HL-60/S4 (cell line): ENCODE measurements around the gene CLNK.
"Not testable (repeated sequence)": the region's sequence is repeated elsewhere in the genome, so short reads cannot be mapped to it uniquely, and the experiment has no call there.

Experiments used
- in situ Hi-C: fragments of 300-500 bp; cut with MboI; formaldehyde crosslinking; loops from 2 replicates; pipeline ENCODE4 v1.14.3; 2022; ENCODE audit warnings: low sequenced_read_pairs

Gene CLNK

GRCh38 chr4:10581022-10581421 is 103.5 kb downstream of the CLNK start:
- in situ Hi-C loops, result no loop called here

DNA sequence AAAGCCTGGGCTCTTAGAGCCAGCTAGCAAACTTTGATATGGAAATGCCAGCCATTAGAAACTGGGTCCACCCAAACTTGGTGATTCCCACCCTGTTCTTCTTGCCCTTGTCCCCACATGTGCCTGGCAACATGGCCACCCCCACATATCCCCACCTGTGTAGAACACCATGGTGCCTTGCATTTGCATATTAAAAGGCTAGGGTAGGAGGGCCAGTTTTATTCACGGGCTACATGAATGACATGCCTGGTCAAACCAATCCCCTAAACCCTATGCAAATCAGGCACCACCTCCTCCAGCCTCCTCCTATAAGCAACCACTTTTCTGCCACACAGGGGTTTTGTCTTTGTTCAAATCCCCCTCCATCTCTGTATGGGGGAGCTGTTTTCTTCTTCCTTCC is 104.9 kb downstream of the CLNK start:
- in situ Hi-C loops, result no loop called here

DNA sequence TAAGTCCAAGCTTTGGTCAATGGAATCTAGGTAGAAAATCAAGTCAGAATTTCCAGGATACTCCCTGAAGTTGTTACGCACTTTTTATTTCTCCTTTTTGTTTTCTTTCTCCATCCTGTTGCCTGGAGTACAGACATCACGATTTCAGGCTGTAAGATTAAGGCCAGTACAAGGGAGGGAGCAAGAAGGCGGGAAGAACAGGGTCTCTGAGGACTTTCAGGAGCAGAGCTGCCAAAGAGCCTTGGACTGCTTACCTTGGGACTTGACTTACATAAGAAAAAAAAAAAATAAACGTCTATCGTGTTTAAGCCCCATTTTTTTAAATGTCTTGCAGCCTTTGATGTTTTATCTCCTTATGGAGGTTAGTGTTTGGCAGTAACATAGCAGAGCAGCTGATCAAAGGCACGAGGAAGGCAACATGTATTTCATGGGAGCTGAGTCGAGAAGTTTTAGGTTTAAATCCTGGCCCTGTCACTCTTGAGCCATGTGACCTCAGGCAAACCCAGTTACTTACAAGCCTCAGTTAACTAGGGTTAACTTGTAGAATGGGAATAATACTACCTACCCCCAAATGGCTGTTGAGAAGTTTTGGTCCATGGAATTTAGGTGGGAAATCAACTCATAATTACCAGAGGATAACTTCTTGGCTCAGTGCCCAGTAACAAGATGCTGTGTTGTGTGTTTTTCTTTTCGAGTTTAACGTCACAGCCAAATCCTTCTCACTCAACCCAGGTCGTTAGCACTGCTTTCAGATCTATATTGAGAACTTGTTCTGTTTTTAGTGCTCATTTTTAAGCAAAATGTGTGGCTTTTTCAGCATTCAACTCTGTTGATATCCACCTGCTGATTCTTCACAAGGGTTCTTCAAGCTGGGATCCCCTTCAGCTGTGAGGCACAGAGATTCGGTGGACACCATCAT is 106.8 kb downstream of the CLNK start:
- in situ Hi-C loops, result no loop called here

- in situ Hi-C loops, result no loop called here
Observed at GRCh38 chr4:10577018-10577417, 107.5 kb downstream of the CLNK start.

DNA sequence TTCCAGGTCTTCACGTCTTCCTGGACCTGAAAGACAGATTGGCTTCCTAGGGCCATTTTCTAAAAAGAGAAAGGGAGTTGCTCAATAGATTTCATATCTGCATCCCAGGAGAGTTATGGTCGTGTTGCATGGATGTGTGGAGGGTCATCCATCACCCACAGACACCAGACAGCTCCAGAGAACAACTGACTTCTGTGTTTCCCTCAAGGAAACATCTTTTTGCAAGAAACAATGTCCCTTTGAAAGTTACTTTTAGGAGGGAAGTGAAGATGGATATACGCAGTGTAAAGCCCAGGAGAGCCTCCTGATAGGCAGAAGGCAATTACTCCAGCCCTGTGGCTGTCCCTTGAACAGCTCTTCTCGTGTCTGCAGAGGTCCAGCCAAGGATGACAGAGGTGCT is 108.3 kb downstream of the CLNK start:
- in situ Hi-C loops, result no loop called here

DNA sequence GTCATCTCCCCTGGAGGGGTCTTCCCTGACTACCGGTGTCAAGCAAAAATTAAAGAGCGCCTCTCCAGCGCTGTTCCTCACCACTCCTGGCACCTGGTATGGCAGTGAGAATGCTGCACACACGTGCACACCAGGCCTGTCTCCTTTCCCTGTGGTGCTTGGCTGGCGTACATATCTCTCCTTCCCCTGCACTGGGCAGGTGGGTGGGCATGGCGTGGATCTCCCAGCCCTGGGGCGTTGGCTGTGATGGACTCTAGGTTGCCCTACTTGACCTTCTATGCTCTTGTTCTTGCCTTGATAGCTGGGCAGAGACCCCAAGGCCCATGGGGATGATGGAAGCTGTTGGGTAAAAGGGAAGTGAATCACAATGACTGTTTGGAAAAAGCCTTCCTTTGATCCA is 109.2 kb downstream of the CLNK start:
- in situ Hi-C loops, result no loop called here

- in situ Hi-C loops, result not testable (repeated sequence)
Observed at GRCh38 chr4:10574553-10574952, 110.0 kb downstream of the CLNK start.

DNA sequence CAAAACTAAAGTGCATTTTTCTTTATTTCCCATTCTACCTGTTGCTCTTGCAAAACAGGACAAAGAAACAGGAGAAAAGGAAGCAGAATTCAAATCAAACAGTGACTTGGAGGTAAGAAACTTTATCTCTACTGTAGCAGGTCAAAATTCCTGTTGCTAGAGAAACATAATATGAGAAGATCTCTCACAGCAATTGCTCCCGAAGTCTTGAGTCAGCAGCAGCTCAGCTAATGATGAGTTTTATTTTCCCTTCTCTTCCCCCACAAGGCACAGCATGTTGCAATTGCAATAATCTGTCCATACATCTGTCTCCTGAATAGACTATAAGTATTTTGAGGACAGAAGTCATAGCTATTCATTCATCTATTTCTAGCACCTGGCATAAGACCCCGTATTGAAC is 112.7 kb downstream of the CLNK start:
- in situ Hi-C loops, result no loop called here

DNA sequence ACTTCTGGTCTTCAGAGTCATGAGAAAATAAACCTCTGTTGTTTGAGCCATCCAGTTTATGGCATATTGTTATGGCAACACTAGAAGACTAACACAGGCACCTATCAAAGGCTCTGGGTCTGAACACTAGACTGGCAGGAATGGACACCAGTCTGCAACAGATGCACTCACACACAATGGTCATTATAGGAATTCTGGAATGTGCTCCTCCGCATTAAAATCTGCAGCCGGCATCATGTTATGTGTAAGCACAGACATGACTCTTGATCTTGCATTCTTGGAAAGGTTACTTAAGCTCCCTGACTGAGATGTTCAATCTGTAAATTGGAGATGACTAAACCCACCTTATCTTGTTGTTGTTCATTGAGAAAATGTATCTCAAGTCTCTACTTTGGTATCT is 115.1 kb downstream of the CLNK start:
- in situ Hi-C loops, result no loop called here

GRCh38 chr4:10567766-10568165 is 116.8 kb downstream of the CLNK start:
- in situ Hi-C loops, result no loop called here

DNA sequence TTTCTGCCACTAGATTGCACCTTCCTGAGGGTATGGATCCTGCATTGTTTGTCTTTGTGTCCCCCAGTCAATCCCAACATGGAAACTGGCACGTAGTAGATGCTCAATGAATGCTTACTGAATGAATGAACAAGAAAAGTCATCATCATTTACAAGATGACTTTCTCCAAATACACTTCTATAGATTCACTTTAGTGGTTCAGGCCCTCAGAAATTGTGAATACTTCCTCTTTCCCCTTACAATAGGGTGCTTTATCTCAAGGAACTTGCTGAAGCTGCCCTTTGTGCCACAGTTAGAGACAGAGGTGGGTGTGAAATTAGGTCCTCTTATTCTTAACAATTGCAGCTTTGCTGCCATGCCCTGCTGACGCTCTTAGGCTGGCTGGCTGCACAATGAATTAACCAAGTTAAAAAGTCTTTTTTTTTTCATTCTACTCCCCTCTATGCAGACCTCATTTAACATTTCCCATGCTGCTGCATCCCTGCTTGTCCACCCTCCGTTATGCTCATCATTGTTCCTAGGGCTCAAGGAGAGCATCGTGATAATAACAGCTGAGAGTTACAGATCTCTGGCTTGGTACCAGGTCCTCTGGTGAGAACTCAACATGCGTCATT is 119.3 kb downstream of the CLNK start:
- in situ Hi-C loops, result no loop called here

- in situ Hi-C loops, result no loop called here
Observed at GRCh38 chr4:10554694-10555093, 129.9 kb downstream of the CLNK start.

DNA sequence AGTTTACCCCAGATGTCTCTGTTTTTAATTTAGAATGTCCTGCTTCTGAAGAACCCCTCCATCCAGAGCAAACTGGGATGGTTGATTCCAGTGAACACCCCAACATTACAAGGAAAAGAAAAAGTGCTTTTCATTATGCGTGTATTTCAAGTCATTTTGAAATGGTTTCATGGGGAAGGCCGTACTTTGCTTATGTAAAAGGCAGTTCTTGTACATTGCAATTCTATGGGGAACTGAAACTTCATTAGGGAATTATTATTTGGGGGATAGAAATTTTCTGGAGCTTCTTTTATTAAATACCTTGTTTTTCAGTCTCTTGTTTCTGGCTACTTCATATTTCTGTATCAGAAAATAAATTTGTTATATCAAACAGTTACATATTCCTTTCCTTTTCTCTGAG is 130.4 kb downstream of the CLNK start:
- in situ Hi-C loops, result no loop called here

DNA sequence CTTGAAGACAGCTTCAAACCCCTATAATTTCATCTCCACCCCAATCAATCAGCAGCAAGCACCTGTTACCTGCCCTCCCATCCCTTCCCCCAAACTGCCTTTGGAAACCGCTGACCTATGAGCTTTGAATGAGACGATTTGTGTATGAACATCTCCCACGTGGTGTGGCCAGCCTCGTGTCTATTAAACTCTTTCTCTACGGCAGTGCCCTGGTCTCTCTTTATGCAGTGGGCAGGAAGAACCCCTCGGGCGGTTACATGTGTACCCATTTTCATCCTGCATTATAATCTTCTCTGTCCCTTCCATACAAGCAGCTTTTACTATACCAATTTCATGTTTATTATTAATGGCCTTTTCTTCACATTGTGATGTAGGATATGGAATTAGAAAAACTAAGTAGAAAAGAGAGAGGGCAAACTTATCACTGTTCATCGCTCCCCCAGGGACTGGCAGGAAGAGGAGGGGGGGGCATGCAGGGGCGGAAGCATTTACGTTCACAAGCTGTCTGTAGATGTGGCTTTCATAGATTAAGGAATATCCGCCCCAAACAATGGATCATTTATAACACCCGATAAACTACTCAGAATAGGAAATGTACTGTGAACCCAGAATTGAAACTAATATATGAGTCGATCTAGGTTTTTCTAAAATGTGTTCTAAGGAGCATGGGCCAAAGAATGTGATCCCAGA is 131.8 kb downstream of the CLNK start:
- in situ Hi-C loops, result no loop called here

GRCh38 chr4:10535912-10536311 is 148.7 kb downstream of the CLNK start:
- in situ Hi-C loops, result loop anchor here (25.0 kb wide), 1 partner anchor 374 kb away; no protein-coding TSS in a partner anchor

GRCh38 chr4:10534820-10535219 is 149.7 kb downstream of the CLNK start:
- in situ Hi-C loops, result loop anchor here (25.0 kb wide), 1 partner anchor 373 kb away; no protein-coding TSS in a partner anchor

DNA sequence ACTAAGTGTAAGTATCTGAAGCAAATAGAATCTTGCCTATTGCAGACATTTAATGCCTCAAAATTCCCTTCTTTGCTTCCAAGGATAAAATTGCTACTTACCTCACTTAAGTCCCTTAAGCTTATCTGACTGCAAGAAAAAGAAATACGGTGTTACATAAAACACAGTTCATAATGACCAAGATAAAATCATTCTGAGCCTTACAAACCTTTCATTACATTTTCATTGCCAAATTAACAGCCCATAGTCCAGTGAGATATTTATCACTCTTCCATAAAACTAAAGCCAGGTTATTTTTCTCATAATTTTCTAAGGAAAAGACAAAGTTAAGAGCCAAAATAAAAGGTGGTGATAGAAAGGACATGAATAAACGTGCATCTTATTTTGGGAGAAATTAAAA is 152.4 kb downstream of the CLNK start:
- in situ Hi-C loops, result loop anchor here (25.0 kb wide), 1 partner anchor 370 kb away; no protein-coding TSS in a partner anchor

DNA sequence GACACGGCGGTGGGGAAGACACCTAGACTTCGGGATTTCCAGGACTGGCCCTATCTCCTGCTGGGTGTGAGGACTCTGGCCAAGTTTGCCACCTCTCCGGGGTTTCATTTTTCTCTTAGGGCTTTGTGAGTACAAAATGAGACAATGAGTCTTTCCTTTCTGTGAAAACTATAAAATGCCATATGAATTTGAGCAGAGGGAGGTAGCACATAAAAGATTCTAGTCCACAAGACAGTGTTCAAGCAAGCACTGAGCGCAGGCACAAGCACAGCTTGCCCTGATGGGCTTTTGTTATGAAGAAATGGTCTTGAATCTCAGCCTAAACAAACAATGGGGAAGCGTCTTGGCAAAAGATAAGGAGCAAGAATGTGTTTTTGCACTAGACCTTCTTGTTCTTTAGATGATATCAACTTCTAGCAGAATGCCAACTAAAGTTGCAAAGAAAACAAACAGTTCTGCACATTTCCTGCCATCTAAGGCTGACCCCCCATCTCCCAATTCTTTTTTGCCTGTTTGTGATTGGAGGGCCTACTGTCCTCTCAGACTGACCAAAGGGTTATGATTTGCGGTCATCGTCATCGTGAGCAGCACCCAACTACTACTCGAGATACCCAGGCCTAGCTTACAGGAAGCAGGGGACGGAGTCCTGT is 154.3 kb downstream of the CLNK start:
- in situ Hi-C loops, result loop anchor here (25.0 kb wide), 1 partner anchor 368 kb away; no protein-coding TSS in a partner anchor

GRCh38 chr4:10529291-10530136 is 155.1 kb downstream of the CLNK start:
- in situ Hi-C loops, result loop anchor here (25.0 kb wide), 1 partner anchor 367 kb away; no protein-coding TSS in a partner anchor

GRCh38 chr4:10527438-10527837 is 157.1 kb downstream of the CLNK start:
- in situ Hi-C loops, result loop anchor here (25.0 kb wide), 1 partner anchor 365 kb away; no protein-coding TSS in a partner anchor
